GM21786 (cell line): ENCODE data around the gene NKTR.

Experiments
- ATAC-seq: cut with Tn5 transposase; IDR thresholded peaks from one replicate; pipeline ENCODE4 v1.9.1; 2021; ENCODE audit not compliant: unreplicated experiment

NKTR gene

DNA sequence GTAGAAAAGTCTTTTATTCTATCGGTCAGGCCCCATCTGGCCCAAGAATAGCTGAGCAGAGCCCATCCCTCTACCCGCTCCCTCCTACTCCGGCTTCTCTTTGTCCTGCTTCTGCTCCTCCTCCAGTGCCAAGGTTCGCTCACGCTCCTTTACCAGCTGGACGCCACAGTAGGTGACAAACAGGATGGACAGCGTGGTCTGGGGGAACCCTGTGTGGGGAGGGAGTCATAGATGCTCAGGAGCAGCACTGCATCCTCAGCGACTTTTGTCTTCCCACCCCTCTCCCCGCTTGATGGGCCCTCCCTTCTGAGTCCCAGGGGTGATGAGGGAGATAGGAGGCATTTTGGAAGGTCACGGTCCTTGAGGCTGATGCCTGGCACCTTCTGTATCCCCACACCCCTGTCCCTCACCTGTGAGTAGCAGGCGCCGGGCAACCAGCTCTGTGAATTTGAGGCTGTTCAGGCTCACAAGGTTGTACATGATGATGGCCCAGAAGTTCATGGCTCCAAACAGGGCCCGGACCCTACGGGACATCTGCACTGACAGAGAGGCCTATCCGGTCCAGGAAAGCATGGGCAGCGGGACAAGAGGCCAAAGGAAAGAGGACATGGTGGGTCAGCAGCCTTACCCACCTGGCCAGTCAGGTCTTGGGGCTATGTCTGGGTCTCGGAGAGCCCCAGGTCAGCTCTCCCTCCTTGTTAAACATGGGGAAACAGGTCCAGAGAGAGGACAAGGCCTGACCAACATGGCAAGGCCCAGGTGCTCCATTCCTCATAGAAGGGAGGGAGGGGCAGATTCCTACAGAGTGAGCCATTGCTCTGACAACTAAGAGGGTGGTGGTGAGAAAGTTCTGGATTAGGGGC lies 92.4 kb downstream of the NKTR start:
- ATAC-seq, result no peak

DNA sequence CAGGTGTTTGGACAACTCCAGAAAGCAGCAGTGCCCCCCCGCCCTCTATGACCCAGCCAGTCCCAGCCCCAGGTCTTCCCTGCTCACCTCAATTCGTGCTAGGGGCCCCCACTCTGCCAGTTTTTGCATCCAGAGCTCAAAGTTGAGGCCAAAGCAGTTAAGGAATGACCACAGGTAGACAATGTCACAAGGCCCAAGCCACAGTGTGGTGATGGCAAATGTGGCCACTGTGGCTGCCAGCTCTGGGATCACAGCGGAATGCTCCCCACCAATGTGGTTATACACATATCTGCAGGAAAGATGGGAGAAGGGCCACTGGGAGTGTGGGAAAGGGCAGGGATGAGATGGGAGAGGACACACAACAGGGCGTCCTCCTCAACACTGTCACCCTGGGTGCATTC lies 93.0 kb downstream of the NKTR start:
- ATAC-seq, result no peak

DNA sequence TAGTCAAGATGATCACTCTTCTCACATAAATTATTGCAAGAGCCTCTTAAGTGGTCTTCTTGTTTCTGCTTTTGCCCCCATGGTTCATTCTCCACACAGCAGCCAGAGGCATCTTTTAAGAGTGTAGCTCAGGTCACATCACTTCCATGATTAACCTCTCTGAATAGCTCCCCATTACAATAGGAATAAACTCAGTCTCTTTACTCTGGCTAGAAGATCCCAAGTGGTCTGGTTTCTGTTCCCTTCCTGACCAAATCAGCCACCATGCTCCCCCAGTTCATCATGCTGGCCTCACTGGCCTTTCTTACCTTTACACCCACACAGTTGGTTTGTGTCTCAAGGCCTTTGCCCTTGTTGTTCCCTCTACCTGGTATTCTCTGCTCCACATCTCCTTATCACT lies 93.9 kb downstream of the NKTR start:
- ATAC-seq, result no peak

DNA sequence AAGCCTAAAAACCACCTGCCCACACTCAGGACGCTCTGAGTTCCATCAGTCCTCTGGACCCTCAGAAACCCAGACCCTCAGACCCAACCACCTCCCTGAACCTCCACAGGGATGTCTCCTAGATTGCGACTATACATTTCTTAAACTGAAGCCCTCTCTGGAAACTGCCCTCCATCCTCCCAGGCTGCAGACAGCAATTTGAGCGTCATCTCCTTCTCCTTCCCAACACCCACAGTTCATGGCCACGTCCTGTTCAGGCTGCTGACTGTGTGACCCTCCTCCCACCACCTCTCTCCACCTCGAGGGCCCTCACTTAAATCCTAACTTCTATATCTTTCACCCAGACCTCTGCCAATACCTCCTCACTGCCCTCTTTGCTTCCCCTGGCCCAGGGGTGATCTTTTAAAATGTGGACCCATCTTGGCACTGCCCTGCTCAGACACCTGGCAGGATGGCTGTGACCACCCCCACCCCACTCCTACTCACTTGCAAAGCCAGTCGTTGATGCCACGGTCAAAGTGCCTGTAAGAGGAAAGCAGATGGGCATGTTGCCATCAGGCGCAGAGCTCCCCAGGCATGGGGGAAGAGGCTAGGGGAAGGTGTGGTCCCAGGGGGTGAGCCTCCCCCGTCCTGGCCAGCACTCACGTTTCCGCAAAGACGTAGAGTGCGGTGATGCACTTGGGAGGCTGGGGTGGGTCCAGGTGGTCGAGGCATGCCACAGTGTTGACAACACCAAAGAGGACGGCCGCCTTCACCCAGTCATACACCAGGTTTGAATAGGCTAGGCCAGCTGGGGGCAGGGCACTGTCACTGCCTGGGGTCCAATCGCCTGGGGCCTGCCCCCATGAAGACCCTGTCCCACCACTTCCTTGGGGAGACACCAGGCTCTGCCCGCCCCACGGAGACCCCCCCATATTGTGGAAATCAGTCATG lies 96.1 kb downstream of the NKTR start:
- ATAC-seq, result no peak

DNA sequence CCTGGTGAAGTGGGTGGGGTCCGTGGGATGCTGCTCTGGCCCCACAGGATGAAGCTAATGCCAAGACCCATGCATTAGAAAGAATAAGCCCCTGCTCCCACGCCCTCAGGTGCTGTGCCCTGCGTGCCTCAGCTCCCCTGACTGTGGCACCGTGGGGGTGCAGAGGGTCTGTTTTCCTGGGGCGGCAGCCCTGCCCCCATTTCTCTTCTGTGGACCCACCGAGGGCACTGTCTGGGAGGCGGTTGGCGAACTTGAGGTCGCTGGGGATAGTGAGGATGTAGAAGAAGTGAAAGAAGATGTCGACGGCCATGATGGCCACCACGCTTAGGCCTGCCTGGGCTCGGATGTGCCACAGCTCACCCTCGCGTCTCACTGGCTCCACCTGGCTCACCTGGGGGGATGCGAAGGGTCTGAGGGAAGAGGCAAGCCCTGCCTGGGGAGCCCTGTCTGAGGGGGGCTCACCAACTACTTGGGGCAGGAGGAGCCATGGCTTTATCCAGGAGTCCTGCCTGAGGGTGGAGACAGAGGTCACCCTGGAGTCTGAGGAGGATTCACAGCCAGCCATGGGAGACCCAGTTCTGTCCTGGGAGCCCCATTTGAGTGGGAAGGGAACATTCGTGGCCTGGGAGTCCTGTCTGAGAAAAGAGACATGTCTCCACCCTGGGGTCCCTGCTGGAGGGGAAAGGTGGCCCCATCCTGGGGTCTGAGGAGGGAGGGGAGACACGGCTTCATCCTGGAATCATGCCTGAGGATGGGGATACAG lies 97.0 kb downstream of the NKTR start:
- ATAC-seq, result no peak
